ENCODE data around the gene CAPS2.

GRCh38 chr12:75236206-75236605 lies 93.9 kb downstream of the CAPS2 start:
- TF ChIP-seq CTCF (optimal IDR thresholded peaks at IDR 0.05 in 1 of 3, IDR thresholded peaks at IDR 0.05 in 1 of 3, conservative IDR thresholded peaks at IDR 0.05 in 1 of 3; ENCODE audit: extremely low read depth in 1 of 3, insufficient read depth in 2 of 3, low read length in 3 of 3) (no peak), EZH2 (IDR thresholded peaks at IDR 0.05; ENCODE audit: low read length) (no peak)
